CD8-positive, alpha-beta memory T cell (primary cell): ENCODE data around the gene SBNO1. TPM values are rescaled to one million over a fixed set of nuclear protein-coding genes. Genes with fewer than 3 reads are reported as not detected.
"Not testable (repeated sequence)": the region's sequence is repeated elsewhere in the genome, so short reads cannot be mapped to it uniquely, and the experiment has no call there.

Experiments
- CTCF ChIA-PET: fragments of 350-600 bp; sonication (Branson Sonifier 250); formaldehyde crosslinking; loops from one replicate; lab custom pipeline; 2021; ENCODE audit warnings: antibody characterized with exemption; lab: Charles Lee
- POLR2A ChIA-PET: fragments of 350-600 bp; sonication (Branson Sonifier 250); formaldehyde crosslinking; loops from one replicate; lab custom pipeline; 2021; ENCODE audit warnings: antibody characterized with exemption; lab: Charles Lee
- DNase-seq, 5 donors: peaks; one replicate each; pipeline versions ENCODE4 v3.0.0 to v3.0.0-alpha.2; 2020 to 2022; ENCODE audit warnings: mixed read lengths in 1 of 5
- H3K27ac ChIP-seq: one replicate; pipeline ENCODE4 v1.7.0; 2013; ENCODE audit warnings: low read depth, mild to moderate bottlenecking, low read length, moderate library complexity
- H3K27me3 ChIP-seq: 2 replicates; pipeline ENCODE4 v1.7.0; 2013; ENCODE audit warnings: low read length, mild to moderate bottlenecking; ENCODE audit not compliant: insufficient read depth, poor library complexity, severe bottlenecking
- H3K36me3 ChIP-seq: 2 replicates; pipeline ENCODE4 v1.7.0; 2013; ENCODE audit warnings: mild to moderate bottlenecking, low read length, moderate library complexity; ENCODE audit not compliant: insufficient read depth
- H3K4me1 ChIP-seq: 2 replicates; pipeline ENCODE4 v1.7.0; 2013; ENCODE audit warnings: mild to moderate bottlenecking, low read length, moderate library complexity; ENCODE audit not compliant: insufficient read depth
- H3K4me3 ChIP-seq: 2 replicates; pipeline ENCODE4 v1.7.0; 2013; ENCODE audit warnings: mild to moderate bottlenecking, low read length
- H3K9me3 ChIP-seq: 2 replicates; pipeline ENCODE4 v1.7.0; 2013; ENCODE audit warnings: mild to moderate bottlenecking, low read length
- H3K27ac Mint-ChIP-seq, 8 donors: one replicate each; pipeline ENCODE4 v1.8.0; 2020 to 2021; ENCODE audit warnings: mixed read lengths in 8 of 8, mild to moderate bottlenecking in 6 of 8, inconsistent platforms in 3 of 8, moderate library complexity in 3 of 8
- H3K27me3 Mint-ChIP-seq, 2 donors: one replicate each; pipeline ENCODE4 v1.8.0; 2020 to 2021; ENCODE audit warnings: mixed read lengths in 2 of 2, mild to moderate bottlenecking in 1 of 2, moderate library complexity in 1 of 2
- H3K36me3 Mint-ChIP-seq, 3 donors: one replicate each; pipeline ENCODE4 v1.8.0; 2020 to 2021; ENCODE audit warnings: mixed read lengths in 3 of 3, inconsistent platforms in 1 of 3, mild to moderate bottlenecking in 1 of 3
- H3K4me1 Mint-ChIP-seq, 3 donors: one replicate each; pipeline ENCODE4 v1.8.0; 2020 to 2021; ENCODE audit warnings: mixed read lengths in 3 of 3, inconsistent platforms in 1 of 3, mild to moderate bottlenecking in 1 of 3
- H3K4me3 Mint-ChIP-seq, 7 donors: one replicate each; pipeline ENCODE4 v1.8.0; 2020 to 2021; ENCODE audit warnings: mixed read lengths in 7 of 7, mild to moderate bottlenecking in 6 of 7, moderate library complexity in 4 of 7, inconsistent platforms in 2 of 7
- H3K9me3 Mint-ChIP-seq, 5 donors: one replicate each; pipeline ENCODE4 v1.8.0; 2020 to 2022; ENCODE audit warnings: mixed read lengths in 5 of 5, mild to moderate bottlenecking in 3 of 5, moderate library complexity in 2 of 5, inconsistent platforms in 1 of 5
- polyA plus RNA-seq: library from polyadenylated mRNA; unstranded; fragments of 300-500 nt; fragmentation: Illumina TruSeq; gene quantifications from one replicate; pipeline ENCODE4 v1.2.3, GENCODE V29; 2021
- total RNA-seq, 2 experiments: library from RNA; stranded (reverse); gene quantifications; one replicate each; pipeline ENCODE4 v1.2.3, GENCODE V29; 2021

The SBNO1 gene
- total RNA-seq, result 10 to 100 TPM; 52.1 to 53.8 TPM
- 42.8 TPM for polyA plus RNA-seq

DNA sequence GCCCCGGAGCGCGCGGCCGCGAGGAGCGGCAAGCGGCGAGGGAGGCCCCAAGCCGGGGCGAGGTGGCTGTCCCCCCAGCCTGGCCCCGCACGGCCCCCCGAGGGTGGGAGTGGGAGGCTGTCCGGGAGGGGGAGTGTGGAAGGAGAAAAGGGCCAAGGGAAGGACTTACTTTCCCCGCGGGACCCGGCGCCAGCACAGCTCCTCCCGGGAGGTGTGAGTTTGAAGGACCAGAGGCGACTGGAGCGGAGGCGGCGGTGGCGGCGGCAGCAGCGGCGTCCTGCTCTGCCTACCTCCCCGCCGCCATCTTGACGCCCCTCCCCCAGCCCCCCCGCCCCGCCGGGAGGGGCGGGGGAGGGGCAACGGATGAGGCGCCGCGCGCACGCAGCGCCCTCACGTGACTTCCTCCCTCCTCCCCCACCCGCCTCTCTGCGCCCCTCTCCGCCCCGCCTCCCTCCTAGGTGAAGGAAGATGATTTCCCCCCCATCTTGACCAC, at the start of gene SBNO1:
SBNO1 (minus strand) TSS at position 316 of the 493 bp plus-strand sequence. CDS start 14,406 bp downstream, outside the sequence.
- POLR2A ChIA-PET, result interaction anchor here (0.8 to 2.8 kb wide), 11 partner anchors 12 to 864 kb away, joined by 3 to 23 read pairs (median 4); partner anchors contain the start of genes ATP6V0A2, KMT5A, MPHOSPH9 and MTRFR
- peak within 1 kb of the TSS; percentile 97 for H3K27ac ChIP-seq
- peak in 4 of 5 donors; percentile 86 to 95 (median 92) for DNase-seq
- Mint-ChIP-seq H3K27ac (peak within 1 kb of the TSS; percentile 87 to 98 (median 95)), H3K9me3 (no peaks in the 10 kb centered on the region), H3K4me1 (peaks cover 14 to 38% (median 20%) of the 10 kb centered on the region in 3 donors), H3K36me3 (peaks cover 0 to 20% (median 0%) of the 10 kb centered on the region in 3 donors), H3K27me3 (no peaks in the 10 kb centered on the region), H3K4me3 (peak within 1 kb of the TSS; percentile 91 to 97 (median 94))
- H3K36me3 ChIP-seq, result no peaks in the 10 kb centered on the region
- H3K27me3 ChIP-seq, result no peaks in the 10 kb centered on the region
- CTCF ChIA-PET, result interaction anchor here (0.7 to 5.9 kb wide), 17 partner anchors 9 to 500 kb away, joined by 3 to 66 read pairs (median 5); partner anchors contain the start of genes KMT5A, MPHOSPH9, SNRNP35 and TMED2
- peaks cover 20% of the 10 kb centered on the region for H3K4me1 ChIP-seq
- H3K4me3 ChIP-seq, result peak within 1 kb of the TSS; percentile 97
- no peaks in the 10 kb centered on the region for H3K9me3 ChIP-seq

DNA sequence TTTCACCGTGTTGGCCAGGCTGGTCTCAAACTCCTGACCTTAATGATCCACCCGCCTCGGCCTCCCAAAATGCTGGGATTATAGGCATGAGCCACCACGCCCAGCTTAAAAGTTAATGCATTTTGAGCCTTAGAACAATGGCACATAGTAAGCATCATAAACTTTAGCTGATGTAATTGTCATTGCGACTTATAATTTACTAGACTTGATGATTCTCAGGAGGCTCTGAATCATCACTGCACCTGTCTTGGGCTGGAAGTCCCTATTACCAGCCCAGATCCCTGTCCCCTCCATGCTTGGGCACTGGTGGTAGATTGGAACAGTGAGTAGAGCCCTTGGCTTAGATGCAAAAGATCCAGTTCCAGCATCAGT, 45.4 kb upstream of the SBNO1 start:
- peak overlapping the region in 3 of 8 donors; percentile 23 to 75 (median 26) for H3K27ac Mint-ChIP-seq
- no peaks in the 10 kb centered on the region for H3K27me3 Mint-ChIP-seq
- Histone ChIP-seq H3K36me3 (no peaks in the 10 kb centered on the region), H3K9me3 (no peaks in the 10 kb centered on the region), H3K27me3 (no peaks in the 10 kb centered on the region), H3K4me3 (no peak overlapping the region), H3K4me1 (no peaks in the 10 kb centered on the region), H3K27ac (no peak overlapping the region)
- no peak for DNase-seq
- ChIA-PET CTCF (interaction anchor here (0.7 kb wide), 1 partner anchor 36 kb away, joined by 4 read pairs; no protein-coding TSS in a partner anchor), POLR2A (no interaction called here)
- no peaks in the 10 kb centered on the region for H3K9me3 Mint-ChIP-seq
- H3K4me3 Mint-ChIP-seq, result peak overlapping the region in 1 of 7 donors; percentile 27
- H3K36me3 Mint-ChIP-seq, result peaks cover 0 to 57% (median 7%) of the 10 kb centered on the region in 3 donors
- peaks cover 0 to 2% (median 0%) of the 10 kb centered on the region in 3 donors for H3K4me1 Mint-ChIP-seq

DNA sequence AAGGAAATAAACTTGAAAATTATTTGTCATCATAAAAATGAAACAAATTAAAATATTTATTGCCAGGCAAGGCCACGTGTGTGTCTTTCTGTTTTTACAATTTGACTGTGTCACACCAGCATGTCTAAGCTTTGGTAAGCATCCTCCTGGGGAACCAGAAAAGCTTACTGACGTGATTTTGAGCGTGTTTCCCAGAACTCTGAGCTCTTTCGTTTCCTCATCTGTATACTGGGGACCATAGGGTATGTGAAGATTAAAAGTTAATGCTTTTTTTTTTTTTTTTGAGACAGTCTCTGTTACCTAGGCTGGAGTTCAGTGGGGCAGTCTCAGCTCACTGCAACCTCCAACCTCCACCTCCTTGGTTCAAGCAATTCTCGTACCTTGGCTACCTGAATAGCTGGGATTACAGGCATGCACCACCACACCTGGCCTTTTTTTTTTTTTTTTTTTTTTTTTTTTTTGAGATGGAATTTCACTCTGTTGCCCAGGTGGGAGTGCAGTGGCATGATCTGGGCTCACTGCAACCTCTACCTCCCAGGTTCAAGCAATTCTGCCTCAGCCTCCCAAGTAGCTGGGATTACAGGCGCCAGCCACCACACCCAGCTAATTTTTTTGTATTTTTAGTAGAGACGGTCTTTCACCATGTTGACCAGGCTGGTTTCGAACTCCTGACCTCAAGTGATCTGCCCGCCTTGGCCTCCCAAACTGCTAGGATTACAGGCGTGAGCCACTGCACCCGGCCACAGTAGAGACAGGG, 44.8 kb upstream of the SBNO1 start:
- CTCF ChIA-PET, result interaction anchor here (0.7 to 1.0 kb wide), 2 partner anchors 26 to 35 kb away, joined by 4 to 5 read pairs; partner anchors contain the start of gene KMT5A
- not testable (repeated sequence) for DNase-seq, H3K27me3 ChIP-seq, H3K4me1 ChIP-seq, H3K9me3 Mint-ChIP-seq, H3K4me3 Mint-ChIP-seq, H3K4me1 Mint-ChIP-seq, H3K27ac ChIP-seq, H3K4me3 ChIP-seq, H3K27me3 Mint-ChIP-seq, H3K36me3 ChIP-seq, H3K9me3 ChIP-seq
- Mint-ChIP-seq H3K27ac (peak overlapping the region in 4 of 8 donors; percentile 11 to 54 (median 32)), H3K36me3 (peaks cover 0 to 60% (median 4%) of the 10 kb centered on the region in 3 donors)
- POLR2A ChIA-PET, result interaction anchor here (0.5 to 0.6 kb wide), 3 partner anchors 28 to 1683 kb away, joined by 3 to 5 read pairs (median 3); no protein-coding TSS in a partner anchor

DNA sequence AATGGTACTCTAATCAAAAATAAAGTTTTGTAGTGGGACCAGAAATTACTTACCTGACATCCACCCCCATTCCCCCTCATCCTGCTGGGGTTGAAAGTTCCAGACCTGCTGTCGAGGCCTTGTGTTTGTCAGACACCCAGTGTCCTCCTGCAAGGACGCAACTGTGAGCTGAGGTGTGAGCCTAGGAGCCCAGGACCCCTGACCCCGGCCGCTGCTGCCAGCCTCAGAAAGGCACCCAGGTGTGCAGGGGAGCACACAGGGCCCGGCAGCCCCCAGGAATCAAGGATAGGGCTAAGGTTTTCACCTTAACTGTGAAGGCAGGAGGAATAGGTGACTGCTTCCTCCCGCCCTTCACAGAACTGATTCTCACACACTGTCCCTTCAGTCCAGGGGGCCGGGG, 44.0 kb upstream of the SBNO1 start:
- H3K4me3 Mint-ChIP-seq, H3K4me3 ChIP-seq, H3K9me3 Mint-ChIP-seq, H3K4me1 Mint-ChIP-seq, H3K4me1 ChIP-seq, H3K27ac Mint-ChIP-seq, H3K9me3 ChIP-seq, H3K27me3 Mint-ChIP-seq, H3K27me3 ChIP-seq, DNase-seq, H3K27ac ChIP-seq: not testable (repeated sequence)
- peaks cover 0 to 65% (median 3%) of the 10 kb centered on the region in 3 donors for H3K36me3 Mint-ChIP-seq
- peaks cover 11% of the 10 kb centered on the region for H3K36me3 ChIP-seq
- ChIA-PET CTCF (interaction anchor here (1.0 kb wide), 1 partner anchor 25 kb away, joined by 5 read pairs; the partner anchor contains the start of gene KMT5A), POLR2A (interaction anchor here (0.5 to 0.6 kb wide), 3 partner anchors 28 to 1682 kb away, joined by 3 to 5 read pairs (median 3); no protein-coding TSS in a partner anchor)

DNA sequence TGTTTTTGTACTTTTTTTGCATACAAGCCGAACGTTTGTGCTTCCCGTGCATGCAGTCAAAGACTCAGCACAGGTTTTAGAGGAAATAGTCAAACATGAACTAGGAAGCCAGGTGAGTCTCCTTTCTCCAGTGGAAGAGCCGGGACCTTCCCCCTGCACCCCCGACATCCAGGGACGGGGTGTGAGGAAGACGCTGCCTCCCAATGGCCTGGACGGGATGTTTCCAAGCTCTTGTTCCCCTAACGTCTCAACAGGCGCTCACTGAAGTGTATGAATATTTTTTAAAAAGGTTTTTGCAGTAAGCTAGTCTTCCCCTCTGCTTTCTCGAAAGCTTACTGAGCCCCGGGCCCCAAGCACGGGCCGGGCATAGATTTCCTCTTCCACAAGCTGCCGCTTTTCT, 43.3 kb upstream of the SBNO1 start:
- H3K4me1 ChIP-seq, H3K9me3 Mint-ChIP-seq, H3K9me3 ChIP-seq, H3K27me3 ChIP-seq, H3K27me3 Mint-ChIP-seq, H3K27ac Mint-ChIP-seq, CTCF ChIA-PET, DNase-seq, H3K4me3 Mint-ChIP-seq, POLR2A ChIA-PET, H3K4me1 Mint-ChIP-seq, H3K4me3 ChIP-seq, H3K27ac ChIP-seq: not testable (repeated sequence)
- H3K36me3 Mint-ChIP-seq, result peaks cover 0 to 65% (median 6%) of the 10 kb centered on the region in 3 donors
- H3K36me3 ChIP-seq, result peaks cover 18% of the 10 kb centered on the region

DNA sequence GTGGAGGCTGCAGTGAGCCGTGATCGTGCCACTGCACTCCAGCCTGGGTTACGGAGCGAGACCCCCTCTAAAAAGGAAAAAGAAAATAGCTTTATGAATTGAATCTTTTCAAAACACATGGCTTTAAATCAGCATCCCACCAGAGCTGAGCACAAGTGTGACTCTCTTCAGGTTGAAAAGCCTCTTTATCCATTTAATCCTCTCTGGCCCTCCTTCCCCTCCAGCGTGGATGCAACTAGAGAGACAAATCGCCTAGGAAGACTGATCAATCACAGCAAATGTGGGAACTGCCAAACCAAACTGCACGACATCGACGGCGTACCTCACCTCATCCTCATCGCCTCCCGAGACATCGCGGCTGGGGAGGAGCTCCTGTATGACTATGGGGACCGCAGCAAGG, 42.6 kb upstream of the SBNO1 start:
- CTCF ChIA-PET, result not testable (repeated sequence)

DNA sequence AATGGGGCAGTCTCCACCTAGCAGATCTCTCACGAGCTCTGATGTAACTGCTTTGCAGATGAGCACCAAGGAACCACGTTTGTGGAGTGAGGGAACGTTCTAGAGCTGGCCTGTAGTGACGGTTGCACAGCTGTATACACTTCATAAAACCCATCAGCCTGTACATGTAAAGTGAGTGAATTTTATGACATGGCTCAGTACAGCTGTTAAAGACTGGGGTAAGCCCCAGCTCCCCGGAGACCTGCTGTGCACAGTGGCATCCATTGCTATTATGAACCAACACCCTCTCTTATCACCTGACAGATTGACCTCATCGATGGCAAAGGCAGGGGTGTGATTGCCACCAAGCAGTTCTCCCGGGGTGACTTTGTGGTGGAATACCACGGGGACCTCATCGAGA, 39.9 kb upstream of the SBNO1 start:
- Histone ChIP-seq H3K27me3 (no peaks in the 10 kb centered on the region), H3K9me3 (no peaks in the 10 kb centered on the region), H3K27ac (no peak overlapping the region), H3K4me3 (no peak overlapping the region), H3K4me1 (no peaks in the 10 kb centered on the region), H3K36me3 (peaks cover 18% of the 10 kb centered on the region)
- Mint-ChIP-seq H3K9me3 (no peaks in the 10 kb centered on the region), H3K27me3 (no peaks in the 10 kb centered on the region), H3K4me1 (peaks cover 0 to 2% (median under 1%) of the 10 kb centered on the region in 3 donors), H3K27ac (no peak overlapping the region), H3K36me3 (peaks cover 0 to 57% (median 4%) of the 10 kb centered on the region in 3 donors), H3K4me3 (no peak overlapping the region)
- CTCF ChIA-PET, result interaction anchor here (0.8 to 1.0 kb wide), 2 partner anchors 13 to 79 kb away, joined by 3 to 4 read pairs; no protein-coding TSS in a partner anchor
- POLR2A ChIA-PET, result interaction anchor here (0.7 kb wide), 1 partner anchor 10 kb away, joined by 6 read pairs; no protein-coding TSS in a partner anchor
- DNase-seq, result no peak

More for the DNA sequence above, 42.6 kb upstream of the SBNO1 start:
- Mint-ChIP-seq H3K27ac (peak overlapping the region in 2 of 8 donors; percentile 36 to 42), H3K36me3 (peaks cover 0 to 66% (median 4%) of the 10 kb centered on the region in 3 donors)
- not testable (repeated sequence) for H3K4me3 Mint-ChIP-seq, DNase-seq, H3K4me1 Mint-ChIP-seq, H3K4me3 ChIP-seq, H3K4me1 ChIP-seq, H3K27me3 Mint-ChIP-seq, H3K27me3 ChIP-seq, H3K27ac ChIP-seq, H3K9me3 ChIP-seq, H3K9me3 Mint-ChIP-seq
- H3K36me3 ChIP-seq, result peaks cover 18% of the 10 kb centered on the region
- POLR2A ChIA-PET, result interaction anchor here (0.6 kb wide), 2 partner anchors 24 to 57 kb away, joined by 4 read pairs; no protein-coding TSS in a partner anchor
